HCT116 (cell line): Measurements from ENCODE around the gene IQGAP2. TPM values are rescaled to one million over a fixed set of nuclear protein-coding genes. Genes with fewer than 3 reads are reported as not detected.

ENCODE experiments used
- ATAC-seq: fragments of 200-7000 bp; cut with Tn5 transposase; 2 replicates; pipeline ENCODE4 v1.9.1; 2020; ENCODE audit warnings: mild to moderate bottlenecking, moderate library complexity
- BruUV-seq: library from RNA; stranded (reverse); fragments of 400-500 nt; replicated peaks from 2 replicates; lab custom pipeline; 2021; lab: Mats Ljungman, UMichigan
- CTCF ChIA-PET: fragments of 300-600 bp; sonication (Branson Sonifier 250); formaldehyde crosslinking; loops from one replicate; lab custom pipeline; 2021; ENCODE audit warnings: antibody characterized with exemption; lab: Charles Lee
- POLR2A ChIA-PET: fragments of 300-600, 350-600 bp; sonication (Branson Sonifier 250); formaldehyde crosslinking; loops from one replicate; lab custom pipeline; 2021; ENCODE audit warnings: antibody characterized with exemption; lab: Charles Lee
- RAD21 ChIA-PET, 2 experiments: fragments of 300-600 bp; sonication (Branson Sonifier 250); formaldehyde crosslinking; loops; one replicate each; lab custom pipeline; 2023; ENCODE audit warnings: low total read pairs in 2 of 2; ENCODE audit not compliant: uncharacterized antibody in 2 of 2, unreplicated experiment in 2 of 2, low non-redundant PET in 1 of 2; lab: Charles Lee
- DNase-seq: peaks from one replicate; pipeline ENCODE4 v3.0.0-alpha.2; 2010; ENCODE audit warnings: low read depth, low spot score
- H2AFZ ChIP-seq: fragments of 200-600 bp; shearing (Covaris generic), sonication (generic); 2 replicates; pipeline ENCODE4 v1.6.1; 2017; ENCODE audit warnings: low read depth, mixed run types, mixed read lengths, antibody characterized with exemption, low read length; ENCODE audit not compliant: poor library complexity, severe bottlenecking
- H3K27ac ChIP-seq: 2 replicates; pipeline ENCODE4 v1.5.1; 2012; ENCODE audit warnings: low read depth, low read length
- H3K27me3 ChIP-seq: fragments of 200-600 bp; sonication (generic); 2 replicates; pipeline ENCODE4 v1.6.1; 2016; ENCODE audit warnings: mixed run types, low read length, mixed read lengths; ENCODE audit not compliant: insufficient read depth
- H3K36me3 ChIP-seq, 2 experiments: fragments of 200-500 bp in 1 of 2; fragments of 200-600 bp in 1 of 2; sonication (Bioruptor generic) in 1 of 2; sonication (generic) in 1 of 2; 2 replicates each; pipeline versions ENCODE4 v1.5.1 to v1.6.1; 2014 to 2016; ENCODE audit warnings: low read length in 2 of 2, inconsistent platforms in 1 of 2, mixed read lengths in 1 of 2, mixed run types in 1 of 2; ENCODE audit not compliant: insufficient read depth in 2 of 2, control insufficient read depth in 1 of 2
- H3K4me1 ChIP-seq, 2 experiments: fragments of 200-600 bp in 1 of 2; sonication (generic) in 1 of 2; 2 replicates each; pipeline versions ENCODE4 v1.5.1 to v1.6.1; 2012 to 2017; ENCODE audit warnings: low read length in 2 of 2, inconsistent platforms in 1 of 2, mild to moderate bottlenecking in 1 of 2, mixed read lengths in 1 of 2, mixed run types in 1 of 2, moderate library complexity in 1 of 2; ENCODE audit not compliant: insufficient read depth in 2 of 2, control insufficient read depth in 1 of 2
- H3K4me2 ChIP-seq: fragments of 200-600 bp; sonication (generic); 2 replicates; pipeline ENCODE4 v1.6.1; 2017; ENCODE audit warnings: mixed run types, low read length, mixed read lengths
- H3K4me3 ChIP-seq, 2 experiments: fragments of 200-600 bp in 1 of 2; sonication (generic) in 1 of 2; replicated peaks in 1 of 2; 2 replicates each; pipeline ENCODE4 v1.5.1; 2011 to 2016; ENCODE audit warnings: low read length in 2 of 2, control low read depth in 1 of 2, low read depth in 1 of 2, mild to moderate bottlenecking in 1 of 2, mixed read lengths in 1 of 2, mixed run types in 1 of 2
- H3K79me2 ChIP-seq: fragments of 200-600 bp; sonication (generic); 2 replicates; pipeline ENCODE4 v1.6.1; 2017; ENCODE audit warnings: mild to moderate bottlenecking, mixed run types, low read length, moderate library complexity, mixed read lengths; ENCODE audit not compliant: insufficient read depth
- H3K9ac ChIP-seq: fragments of 200-600 bp; sonication (generic); 2 replicates; pipeline ENCODE4 v1.6.1; 2016; ENCODE audit warnings: low read length, mixed read lengths
- H3K9me2 ChIP-seq: fragments of 200-600 bp; sonication (generic), shearing (Covaris generic); 2 replicates; pipeline ENCODE4 v1.6.1; 2017; ENCODE audit warnings: mixed run types, mild to moderate bottlenecking, moderate library complexity; ENCODE audit not compliant: insufficient read depth
- H3K9me3 ChIP-seq, 2 experiments: fragments of 200-500 bp in 1 of 2; fragments of 200-600 bp in 1 of 2; sonication (Bioruptor generic) in 1 of 2; sonication (generic) in 1 of 2; 2 replicates each; pipeline ENCODE4 v1.6.1; 2014 to 2017; ENCODE audit warnings: low read length in 2 of 2, mixed read lengths in 2 of 2, inconsistent platforms in 1 of 2, low read depth in 1 of 2, mild to moderate bottlenecking in 1 of 2, mixed run types in 1 of 2, moderate library complexity in 1 of 2; ENCODE audit not compliant: control insufficient read depth in 1 of 2, insufficient read depth in 1 of 2
- H4K20me1 ChIP-seq: fragments of 200-600 bp; sonication (generic), shearing (Covaris generic); 2 replicates; pipeline ENCODE4 v1.6.1; 2017; ENCODE audit warnings: mixed run types, mild to moderate bottlenecking, moderate library complexity; ENCODE audit not compliant: insufficient read depth
- CBX3 ChIP-seq: IDR thresholded peaks from 2 replicates; pipeline ENCODE4 v1.6.1; 2012; ENCODE audit warnings: low read depth
- CEBPB ChIP-seq: IDR thresholded peaks from 2 replicates; pipeline ENCODE4 v1.6.1; 2012; ENCODE audit warnings: low read depth
- EGR1 ChIP-seq: IDR thresholded peaks from 2 replicates; pipeline ENCODE4 v1.6.1; 2012; ENCODE audit warnings: low read depth
- ELF1 ChIP-seq: IDR thresholded peaks from 2 replicates; pipeline ENCODE4 v1.6.1; 2012; ENCODE audit warnings: low read depth, borderline replicate concordance
- EZH2 ChIP-seq: fragments of 200-600 bp; sonication (generic); IDR thresholded peaks from 2 replicates; pipeline ENCODE4 v1.6.1; 2017; ENCODE audit warnings: antibody characterized with exemption, mixed run types
- EZH2phosphoT487 ChIP-seq: fragments of 200-600 bp; IDR thresholded peaks from 2 replicates; pipeline ENCODE4 v1.6.1; 2018; ENCODE audit warnings: antibody characterized with exemption, borderline replicate concordance
- FOSL1 ChIP-seq: IDR thresholded peaks from 2 replicates; pipeline ENCODE4 v1.6.1; 2012; ENCODE audit warnings: low read depth
- MAX ChIP-seq: IDR thresholded peaks from 2 replicates; pipeline ENCODE4 v1.6.1; 2012
- POLR2A ChIP-seq: IDR thresholded peaks from 2 replicates; pipeline ENCODE4 v1.7.0; 2011; ENCODE audit warnings: borderline replicate concordance; ENCODE audit not compliant: insufficient read depth, insufficient read length; ENCODE audit errors: extremely low read depth
- RAD21 ChIP-seq: IDR thresholded peaks from 2 replicates; pipeline ENCODE4 v1.6.1; 2012; ENCODE audit warnings: low read depth, mild to moderate bottlenecking
- REST ChIP-seq: IDR thresholded peaks from 2 replicates; pipeline ENCODE4 v1.6.1; 2012; ENCODE audit warnings: low read depth
- SP1 ChIP-seq: IDR thresholded peaks from 2 replicates; pipeline ENCODE4 v1.6.1; 2012; ENCODE audit warnings: low read depth
- SRF ChIP-seq: IDR thresholded peaks from 2 replicates; pipeline ENCODE4 v1.6.1; 2012; ENCODE audit warnings: low read depth
- TCF7L2 ChIP-seq: IDR thresholded peaks from 2 replicates; pipeline ENCODE4 v1.7.0; 2011; ENCODE audit warnings: borderline replicate concordance, inconsistent platforms; ENCODE audit not compliant: insufficient read depth, insufficient read length; ENCODE audit errors: extremely low read depth
- YY1 ChIP-seq: IDR thresholded peaks from 2 replicates; pipeline ENCODE4 v1.6.1; 2011; ENCODE audit warnings: low read length, low read depth, moderate library complexity, mild to moderate bottlenecking; ENCODE audit not compliant: insufficient replicate concordance; ENCODE audit errors: extremely low read depth
- ZBTB33 ChIP-seq: IDR thresholded peaks from 2 replicates; pipeline ENCODE4 v1.6.1; 2011; ENCODE audit warnings: mild to moderate bottlenecking, low read length, moderate library complexity; ENCODE audit not compliant: insufficient replicate concordance; ENCODE audit errors: extremely low read depth
- ZFX ChIP-seq: fragments of 450-650 bp; IDR thresholded peaks from 2 replicates; pipeline ENCODE4 v1.6.1; 2017
- ZNF274 ChIP-seq: fragments of 200-500 bp; sonication (Bioruptor generic); IDR thresholded peaks from 2 replicates; pipeline ENCODE4 v1.6.1; 2014; ENCODE audit warnings: mild to moderate bottlenecking, low read depth, low read length, inconsistent platforms
- intact Hi-C: fragments of 100-400 bp; cut with micrococcal nuclease; formaldehyde crosslinking; loops from 2 replicates; pipeline ENCODE4 v1.10.0; 2022
- total RNA-seq: library from RNA; stranded (reverse); gene quantifications from one replicate; pipeline ENCODE4 v1.2.1, GENCODE V29; 2021; ENCODE audit not compliant: unreplicated experiment

Gene IQGAP2
- total RNA-seq, 1 experiment from 2014 or later = 2.0 TPM

- H4K20me1 ChIP-seq = no peaks in the 10 kb centered on the region
- no peak for DNase-seq
- no peaks in the 10 kb centered on the region for H3K36me3 ChIP-seq
- no peak overlapping the region for H2AFZ ChIP-seq
- no peaks in the 10 kb centered on the region for H3K27me3 ChIP-seq
- ChIA-PET RAD21 (no interaction called here), CTCF (no interaction called here)
- intact Hi-C loops = no loop called here
- H3K9me3 ChIP-seq = no peaks in the 10 kb centered on the region
- H3K27ac ChIP-seq = no peak overlapping the region
- ATAC-seq = no peak
- no peak overlapping the region for H3K4me2 ChIP-seq
- no peak for TF ChIP-seq FOSL1
- no peak for TF ChIP-seq CEBPB
- TF ChIP-seq EZH2 = no peak
- TF ChIP-seq CBX3 = no peak
- TF ChIP-seq ZFX = no peak
- TF ChIP-seq POLR2A = no peak
- TF ChIP-seq, all 23 proteins: peak for 0
- H3K79me2 ChIP-seq = no peaks in the 10 kb centered on the region
- BruUV-seq = no TSS peak
- H3K9ac ChIP-seq = no peak overlapping the region
- H3K4me3 ChIP-seq = no peak overlapping the region
- POLR2A ChIA-PET = no interaction called here
- no peaks in the 10 kb centered on the region for H3K4me1 ChIP-seq
- H3K9me2 ChIP-seq = no peaks in the 10 kb centered on the region
These were observed 298.2 kb downstream of the IQGAP2 start for GRCh38 chr5:76701298-76701697.

- no peak for TF ChIP-seq YY1
- TF ChIP-seq FOSL1 = no peak
- TF ChIP-seq EZH2phosphoT487 = no peak
- no peak for TF ChIP-seq SP1
- no peak for TF ChIP-seq ELF1
- TF ChIP-seq SRF = no peak
- TF ChIP-seq MAX = no peak
- TF ChIP-seq EZH2 = no peak
- no peak for TF ChIP-seq ZBTB33
- TF ChIP-seq TCF7L2 = no peak
- TF ChIP-seq ZNF274 = no peak
- no peak for TF ChIP-seq RAD21
- no peak for TF ChIP-seq REST
- no peak for TF ChIP-seq EGR1
- intact Hi-C loops = no loop called here
- no peaks in the 10 kb centered on the region for H3K4me1 ChIP-seq
- H3K9me2 ChIP-seq = no peaks in the 10 kb centered on the region
- no TSS peak for BruUV-seq
- no peaks in the 10 kb centered on the region for H3K27me3 ChIP-seq
- CTCF ChIA-PET = no interaction called here
- no peaks in the 10 kb centered on the region for H3K36me3 ChIP-seq
- no peak overlapping the region for H3K9ac ChIP-seq
- RAD21 ChIA-PET = no interaction called here
- H3K9me3 ChIP-seq = no peaks in the 10 kb centered on the region
- no peak overlapping the region for H3K27ac ChIP-seq
- no peaks in the 10 kb centered on the region for H4K20me1 ChIP-seq
- no peak overlapping the region for H2AFZ ChIP-seq
- H3K4me3 ChIP-seq = no peak overlapping the region
- DNase-seq (no peak), ATAC-seq (no peak)
- POLR2A ChIA-PET = interaction anchor here (0.6 kb wide), 1 partner anchor 37 kb away, joined by 3 read pairs; no protein-coding TSS in a partner anchor
- H3K79me2 ChIP-seq = no peaks in the 10 kb centered on the region
- H3K4me2 ChIP-seq = no peak overlapping the region
These were observed 300.6 kb downstream of the IQGAP2 start for GRCh38 chr5:76703707-76704106.
